ENCODE results near the gene FGB. TPM values are rescaled to one million over a fixed set of nuclear protein-coding genes. Genes with fewer than 3 reads are reported as not detected.

FGB gene
- total and polyA plus RNA-seq, 2 of the 13 experiments (the other 11 are each of a cell fraction or from before 2014, with no cell fraction given): 226 to 784 TPM

GRCh38 chr4:154577324-154577723, 14.5 kb downstream of the FGB start (continued):
- TF ChIP-seq MAF1 (CRISPR knock-in tag; IDR thresholded peaks at IDR 0.05; ENCODE audit: borderline replicate concordance): no peak
- TF ChIP-seq SMYD3 (CRISPR knock-in tag; IDR thresholded peaks at IDR 0.05): no peak
- no peak for TF ChIP-seq MNT (IDR thresholded peaks at IDR 0.05)
- no peak; the same call in 1 of the 2 replicates for TF ChIP-seq ZNF589 (CRISPR knock-in tag; conservative IDR thresholded peaks at IDR 0.05)
- TF ChIP-seq SRF (IDR thresholded peaks at IDR 0.05; ENCODE audit: low read depth, low read length): no peak
- TF ChIP-seq GPN1 (CRISPR knock-in tag; IDR thresholded peaks at IDR 0.05; ENCODE audit: borderline replicate concordance): no peak
- TF ChIP-seq ZNF768 (CRISPR knock-in tag; IDR thresholded peaks at IDR 0.05): no peak
- TF ChIP-seq ARID3A (IDR thresholded peaks at IDR 0.05; ENCODE audit: low read depth, low read length): peak; percentile 72
- peak; percentile 66; the same call in 1 of the 2 replicates for TF ChIP-seq HOMEZ (CRISPR knock-in tag; IDR thresholded peaks at IDR 0.05; ENCODE audit: low read depth)
- peak; percentile 77 for TF ChIP-seq PITX1 (CRISPR knock-in tag; IDR thresholded peaks at IDR 0.05)
- peak; percentile 90 to 94 for TF ChIP-seq NR2F1 (CRISPR knock-in tag; IDR thresholded peaks at IDR 0.05)
- TF ChIP-seq HOXA7 (CRISPR knock-in tag; IDR thresholded peaks at IDR 0.05): no peak
- TF ChIP-seq ZNF546 (CRISPR knock-in tag; conservative IDR thresholded peaks at IDR 0.05): no peak
- TF ChIP-seq HOXA9 (CRISPR knock-in tag; IDR thresholded peaks at IDR 0.05; ENCODE audit: borderline replicate concordance): no peak
- TF ChIP-seq ZNF414 (CRISPR knock-in tag; IDR thresholded peaks at IDR 0.05): no peak
- no peak for TF ChIP-seq CHD2 (IDR thresholded peaks at IDR 0.05; ENCODE audit: low read depth, low read length)
- TF ChIP-seq SMC3 (IDR thresholded peaks at IDR 0.05; ENCODE audit: low read length): peak; percentile 30; the same call in 1 of the 2 replicates
- no peak for TF ChIP-seq TCF7L2 (IDR thresholded peaks at IDR 0.05; ENCODE audit: low read depth, low read length)
- TF ChIP-seq RARG (CRISPR knock-in tag; IDR thresholded peaks at IDR 0.05; ENCODE audit: low read depth): no peak
- TF ChIP-seq ZNF335 (CRISPR knock-in tag; IDR thresholded peaks at IDR 0.05): 0 out of 2 replicates have a peak, but pooled peaks have one; percentile 32
- peak; percentile 87 for TF ChIP-seq PAXIP1 (CRISPR knock-in tag; conservative IDR thresholded peaks at IDR 0.05)
- no peak for TF ChIP-seq TP53 (CRISPR knock-in tag; conservative IDR thresholded peaks at IDR 0.05)
- TF ChIP-seq ZNF224 (CRISPR knock-in tag; IDR thresholded peaks at IDR 0.05): no peak
